GM12878 (cell line): Measurements from ENCODE around the gene CASS4. TPM values are rescaled to one million over a fixed set of nuclear protein-coding genes. Genes with fewer than 3 reads are reported as not detected.

Source experiments
- ATAC-seq: fragments of 200-7000 bp; cut with Tn5 transposase; 3 replicates; pipeline ENCODE4 v1.9.1; 2020; ENCODE audit warnings: mild to moderate bottlenecking, moderate library complexity
- BruUV-seq: library from RNA; stranded (reverse); fragments of 400-500 nt; replicated peaks from 2 replicates; lab custom pipeline; 2021; lab: Mats Ljungman, UMichigan
- CTCF ChIA-PET: fragments of 300-600 bp; sonication (Branson Sonifier 250); formaldehyde crosslinking; extraction: SDS; loops from one replicate; lab custom pipeline; 2021; ENCODE audit warnings: inconsistent platforms; lab: Yijun Ruan, JAX
- POLR2A ChIA-PET: fragments of 350-600 bp; formaldehyde crosslinking; extraction: SDS; loops from one replicate; lab custom pipeline; 2021; ENCODE audit warnings: inconsistent platforms; lab: Charles Lee
- RAD21 ChIA-PET: fragments of 300-600 bp; sonication (Branson Sonifier 250); formaldehyde crosslinking; loops from one replicate; lab custom pipeline; 2023; ENCODE audit warnings: antibody characterized with exemption; ENCODE audit not compliant: unreplicated experiment; lab: Charles Lee
- SMC1A ChIA-PET: fragments of 300-600 bp; sonication (Branson Sonifier 250); formaldehyde crosslinking; loops from one replicate; lab custom pipeline; 2023; ENCODE audit not compliant: unreplicated experiment, uncharacterized antibody; lab: Charles Lee
- DNase-seq: peaks from one replicate; pipeline ENCODE4 v3.0.0-alpha.2; 2011; ENCODE audit warnings: low read depth, low spot score
- FAIRE-seq: peaks from 3 replicates; lab custom pipeline; 2011; peaks lifted over from hg19 to GRCh38; lab: Jason Lieb, UNC
- H2AFZ ChIP-seq: 2 replicates; pipeline ENCODE4 v1.6.0; 2011; ENCODE audit warnings: low read depth, low read length, control low read depth; ENCODE audit not compliant: control insufficient read depth
- H3K27ac ChIP-seq: 2 replicates; pipeline ENCODE4 v1.5.1; 2011; ENCODE audit warnings: control low read depth; ENCODE audit not compliant: control insufficient read depth, insufficient read depth
- H3K27me3 ChIP-seq, 2 experiments: replicated peaks in 1 of 2; 2 replicates each; pipeline versions ENCODE4 v1.6.0 to v1.6.1; 2011; ENCODE audit warnings: low read length in 1 of 2; ENCODE audit not compliant: control insufficient read depth in 2 of 2, insufficient read depth in 2 of 2
- H3K36me3 ChIP-seq, 2 experiments: 2 replicates each; pipeline ENCODE4 v1.5.1; 2011; ENCODE audit warnings: low read length in 1 of 2; ENCODE audit not compliant: control insufficient read depth in 2 of 2, insufficient read depth in 2 of 2
- H3K4me1 ChIP-seq: 2 replicates; pipeline ENCODE4 v1.6.1; 2011; ENCODE audit warnings: mild to moderate bottlenecking, low read length, moderate library complexity, mixed read lengths; ENCODE audit not compliant: control insufficient read depth, insufficient read depth
- H3K4me2 ChIP-seq: 2 replicates; pipeline ENCODE4 v1.6.0; 2011; ENCODE audit warnings: control low read depth; ENCODE audit not compliant: control insufficient read depth, insufficient read depth
- H3K4me3 ChIP-seq: fragments of 200-600 bp; sonication (generic); 2 replicates; pipeline ENCODE4 v1.5.1; 2016
- H3K79me2 ChIP-seq: 2 replicates; pipeline ENCODE4 v1.6.0; 2011; ENCODE audit warnings: low read length; ENCODE audit not compliant: control insufficient read depth, insufficient read depth
- H3K9ac ChIP-seq: 2 replicates; pipeline ENCODE4 v1.8.0; 2011; ENCODE audit warnings: low read length, control low read depth, mixed read lengths; ENCODE audit not compliant: control insufficient read depth, insufficient read depth
- H3K9me3 ChIP-seq: replicated peaks from 3 replicates; pipeline ENCODE4 v1.5.1; 2011; ENCODE audit warnings: mild to moderate bottlenecking, low read length; ENCODE audit not compliant: control insufficient read depth, insufficient read depth
- H4K20me1 ChIP-seq: 2 replicates; pipeline ENCODE4 v1.6.0; 2011; ENCODE audit not compliant: control insufficient read depth, insufficient read depth
- BCL11A ChIP-seq: IDR thresholded peaks from 2 replicates; pipeline ENCODE4 v1.6.1; 2011; ENCODE audit warnings: low read depth, low read length
- EED ChIP-seq: sonication (generic); IDR thresholded peaks from 2 replicates; pipeline ENCODE4 v1.6.1; 2016; ENCODE audit warnings: antibody characterized with exemption, low read depth
- ELK1 ChIP-seq: IDR thresholded peaks from 2 replicates; pipeline ENCODE4 v1.6.1; 2012; ENCODE audit warnings: low read depth, low read length, improper control_type of control experiment
- ESRRA ChIP-seq: IDR thresholded peaks from 2 replicates; pipeline ENCODE4 v1.6.1; 2012; ENCODE audit warnings: mild to moderate bottlenecking, low read length, improper control_type of control experiment
- NFXL1 ChIP-seq: fragments of 450-650 bp; IDR thresholded peaks from 2 replicates; pipeline ENCODE4 v1.6.1; 2017; ENCODE audit warnings: antibody characterized with exemption, mild to moderate bottlenecking, borderline replicate concordance
- PKNOX1 ChIP-seq: fragments of 450-650 bp; IDR thresholded peaks from 2 replicates; pipeline ENCODE4 v1.6.1; 2016; ENCODE audit warnings: mild to moderate bottlenecking
- POU2F2 ChIP-seq: IDR thresholded peaks from 3 replicates; pipeline ENCODE4 v1.6.1; 2011; ENCODE audit warnings: low read depth, mild to moderate bottlenecking, low read length, borderline replicate concordance
- SIX5 ChIP-seq: IDR thresholded peaks from 2 replicates; pipeline ENCODE4 v1.6.1; 2011; ENCODE audit warnings: mild to moderate bottlenecking, low read depth, low read length, moderate library complexity; ENCODE audit not compliant: severe bottlenecking
- STAT1 ChIP-seq: fragments of 450-650 bp; conservative IDR thresholded peaks from 2 replicates; pipeline ENCODE4 v1.6.1; 2014; ENCODE audit warnings: antibody characterized with exemption, mild to moderate bottlenecking
- ZBED1 ChIP-seq: IDR thresholded peaks from 2 replicates; pipeline ENCODE4 v1.6.1; 2016; ENCODE audit warnings: borderline replicate concordance
- WGBS: methylation state at CpG from one replicate; pipeline ENCODE4 v1.1.6; 2016; ENCODE audit warnings: low lambda C conversion rate; ENCODE audit not compliant: insufficient replicate concordance, insufficient coverage; ENCODE audit errors: missing lambda C conversion rate; 5-methylcytosine and 5-hydroxymethylcytosine counted together
- in situ Hi-C: fragments of 300-500 bp; cut with MboI; formaldehyde crosslinking; loops from 9 replicates; pipeline ENCODE4 v1.14.3; 2018; ENCODE audit warnings: mixed read lengths
- intact Hi-C: fragments of 100-400 bp; cut with micrococcal nuclease; formaldehyde crosslinking; loops from one replicate; pipeline ENCODE4 v1.14.2; 2022; ENCODE audit not compliant: unreplicated experiment
- polyA plus RNA-seq, 11 experiments: library from polyadenylated mRNA; depleted of rRNA in 4 of 11; unstranded in 6 of 11; stranded (reverse) in 5 of 11; fragments of >200 nt; fragmentation: Nextera tagmentation in 4 of 11; fragmentation: Illumina TruSeq in 1 of 11; extraction: Ambion mirVana in 4 of 11; extraction: Trizol in 1 of 11; gene quantifications; 1 replicate in 1 of 11; 2 replicates in 10 of 11; pipeline versions ENCODE4 v1.2.1 to v1.2.3, GENCODE V29; 2011 to 2016; ENCODE audit warnings: inconsistent platforms in 2 of 11, missing spikeins in 2 of 11, low read depth in 1 of 11
- total RNA-seq, 4 experiments: library from RNA; depleted of rRNA in 3 of 4; stranded (reverse); fragments of >200 nt in 3 of 4; fragmentation: Illumina TruSeq in 1 of 4; extraction: Trizol in 1 of 4; gene quantifications; 2 replicates each; pipeline versions ENCODE4 v1.2.1 to v1.2.3, GENCODE V29; 2013 to 2021

Gene CASS4
- total and polyA plus RNA-seq, 10 of the 15 experiments (the other 5 are each of a cell fraction or from before 2014, with no cell fraction given), result 0.04 to 0.24 (median 0.11) TPM; not detected in 1

- TF ChIP-seq PKNOX1, result no peak
- TF ChIP-seq, all 136 proteins: peak for 0
Observed at GRCh38 chr20:56369179-56369578, 42.9 kb upstream of the CASS4 start (continued).

- intact Hi-C loops (no loop called here), in situ Hi-C loops (no loop called here)
- DNase-seq, result no peak
- Histone ChIP-seq H4K20me1 (no peaks in the 10 kb centered on the region), H3K4me1 (no peaks in the 10 kb centered on the region; the same call in 1 of the 2 replicates), H3K4me3 (no peak overlapping the region), H3K9me3 (no peaks in the 10 kb centered on the region), H3K36me3 (peaks cover 13 to 34% of the 10 kb centered on the region in 2 experiments), H3K4me2 (no peak overlapping the region), H3K79me2 (peaks cover 7% of the 10 kb centered on the region), H2AFZ (no peak overlapping the region), H3K27ac (no peak overlapping the region), H3K9ac (no peak overlapping the region), H3K27me3 (no peaks in the 10 kb centered on the region)
- TF ChIP-seq SIX5, result no peak
- no peak for TF ChIP-seq BCL11A
- no peak for TF ChIP-seq EED
- TF ChIP-seq ESRRA, result no peak
- no peak for TF ChIP-seq ELK1
- no peak for TF ChIP-seq POU2F2
- TF ChIP-seq ZBED1, result no peak
- no peak for TF ChIP-seq STAT1
- no peak for TF ChIP-seq NFXL1
- ChIA-PET RAD21 (interaction anchor here (1.0 to 1.4 kb wide), 2 partner anchors 13 to 20 kb away, joined by 3 to 5 read pairs; partner anchors contain the start of genes AURKA, CSTF1 and FAM210B), CTCF (interaction anchor here (0.6 to 1.9 kb wide), 3 partner anchors 11 to 975 kb away, joined by 3 to 8 read pairs (median 3); no protein-coding TSS in a partner anchor), POLR2A (interaction anchor here (0.6 to 1.1 kb wide), 4 partner anchors 8 to 632 kb away, joined by 3 to 7 read pairs (median 4); partner anchors contain the start of gene FAM210B), SMC1A (interaction anchor here (0.6 to 2.5 kb wide), 4 partner anchors 12 to 1087 kb away, joined by 3 to 10 read pairs (median 3); partner anchors contain the start of gene FAM210B)
- FAIRE-seq, result no peak
- no TSS peak for BruUV-seq
- ATAC-seq, result no peak
- WGBS, result 98% methylated on average over 11 of the region's 11 CpGs
Observed at GRCh38 chr20:56371977-56372376, 40.1 kb upstream of the CASS4 start.
